Activated CD8-positive, alpha-beta T cell treated with anti-CD3 and anti-CD28 coated beads, Interleukin-2, amount 10 ng/mL, durations not matched to agents 7 days and 5 days (primary cell): ENCODE results near the gene B4GALT2. TPM values are rescaled to one million over a fixed set of nuclear protein-coding genes. Genes with fewer than 3 reads are reported as not detected.

Experiments used
- ATAC-seq: fragments of 150-1000 bp; cut with Tn5 transposase; one replicate; pipeline ENCODE4 v1.10.0; 2021; ENCODE audit warnings: moderate library complexity
- CTCF ChIA-PET: fragments of 350-600 bp; sonication (Branson Sonifier 250); formaldehyde crosslinking; loops from one replicate; lab custom pipeline; 2021; ENCODE audit warnings: antibody characterized with exemption; lab: Charles Lee
- POLR2A ChIA-PET: fragments of 350-600 bp; sonication (Branson Sonifier 250); formaldehyde crosslinking; loops from one replicate; lab custom pipeline; 2021; ENCODE audit warnings: antibody characterized with exemption; lab: Charles Lee
- DNase-seq: peaks from one replicate; pipeline ENCODE4 v3.0.0-alpha.2; 2020
- H3K27ac Mint-ChIP-seq: one replicate; pipeline ENCODE4 v1.8.0; 2021; ENCODE audit warnings: mild to moderate bottlenecking, mixed read lengths
- H3K27me3 Mint-ChIP-seq: one replicate; pipeline ENCODE4 v1.8.0; 2021; ENCODE audit warnings: low read depth, mixed read lengths
- H3K36me3 Mint-ChIP-seq: one replicate; pipeline ENCODE4 v1.8.0; 2021; ENCODE audit warnings: low read depth, mixed read lengths
- H3K4me1 Mint-ChIP-seq: one replicate; pipeline ENCODE4 v1.8.0; 2021; ENCODE audit warnings: low read depth, mixed read lengths
- H3K4me3 Mint-ChIP-seq: one replicate; pipeline ENCODE4 v1.8.0; 2021; ENCODE audit warnings: mild to moderate bottlenecking, mixed read lengths
- H3K9me3 Mint-ChIP-seq: one replicate; pipeline ENCODE4 v1.8.0; 2022; ENCODE audit warnings: mixed read lengths; ENCODE audit not compliant: insufficient read depth
- total RNA-seq, 2 experiments: library from RNA; stranded (reverse); gene quantifications; one replicate each; pipeline ENCODE4 v1.2.3, GENCODE V29; 2021

B4GALT2 gene
- total RNA-seq, 2 experiments from 2014 or later, result 20.1 to 20.2 TPM

- ATAC-seq (no peak), DNase-seq (no peak)
- ChIA-PET POLR2A (no interaction called here), CTCF (interaction anchor here (1.2 to 1.7 kb wide), 2 partner anchors 11 to 195 kb away, joined by 5 read pairs; partner anchors contain the start of gene IPO13)
- H3K27me3 Mint-ChIP-seq, result no peaks in the 10 kb centered on the region
- peaks cover 14% of the 10 kb centered on the region for H3K4me1 Mint-ChIP-seq
- H3K4me3 Mint-ChIP-seq, result no peak overlapping the region
- H3K9me3 Mint-ChIP-seq, result no peaks in the 10 kb centered on the region
- H3K36me3 Mint-ChIP-seq, result peaks cover 15% of the 10 kb centered on the region
- no peak overlapping the region for H3K27ac Mint-ChIP-seq
Measured at GRCh38 chr1:43958351-43959255, 20.4 kb upstream of the B4GALT2 start.

- DNase-seq (no peak), ATAC-seq (no peak)
- H3K27me3 Mint-ChIP-seq, result no peaks in the 10 kb centered on the region
- H3K9me3 Mint-ChIP-seq, result no peaks in the 10 kb centered on the region
- H3K36me3 Mint-ChIP-seq, result peaks cover 15% of the 10 kb centered on the region
- POLR2A ChIA-PET, result no interaction called here
- H3K4me3 Mint-ChIP-seq, result no peak overlapping the region
- H3K4me1 Mint-ChIP-seq, result peaks cover 14% of the 10 kb centered on the region
- CTCF ChIA-PET, result no interaction called here
- H3K27ac Mint-ChIP-seq, result no peak overlapping the region
Measured at GRCh38 chr1:43960798-43961197, 18.2 kb upstream of the B4GALT2 start.

- Mint-ChIP-seq H3K9me3 (no peaks in the 10 kb centered on the region), H3K27me3 (no peaks in the 10 kb centered on the region), H3K27ac (no peak overlapping the region), H3K36me3 (peaks cover 15% of the 10 kb centered on the region), H3K4me1 (peaks cover 14% of the 10 kb centered on the region), H3K4me3 (no peak overlapping the region)
- CTCF ChIA-PET, result interaction anchor here (1.9 kb wide), 1 partner anchor 27 kb away, joined by 8 read pairs; the partner anchor contains the start of gene ARTN
- no peak for DNase-seq
- ATAC-seq, result no peak
- POLR2A ChIA-PET, result no interaction called here
Measured at GRCh38 chr1:43961692-43962091, 17.3 kb upstream of the B4GALT2 start.

GRCh38 chr1:43962324-43962723 is 16.7 kb upstream of the B4GALT2 start:
- no peak overlapping the region for H3K4me3 Mint-ChIP-seq
- DNase-seq (no peak), ATAC-seq (no peak)
- H3K36me3 Mint-ChIP-seq, result peaks cover 13% of the 10 kb centered on the region
- peaks cover 14% of the 10 kb centered on the region for H3K4me1 Mint-ChIP-seq
- H3K27ac Mint-ChIP-seq, result peak overlapping the region; percentile 2
- no peaks in the 10 kb centered on the region for H3K9me3 Mint-ChIP-seq
- no peaks in the 10 kb centered on the region for H3K27me3 Mint-ChIP-seq
- POLR2A ChIA-PET, result no interaction called here
- CTCF ChIA-PET, result interaction anchor here (1.9 kb wide), 1 partner anchor 28 kb away, joined by 8 read pairs; the partner anchor contains the start of gene ARTN

- ChIA-PET POLR2A (no interaction called here), CTCF (interaction anchor here (1.9 kb wide), 1 partner anchor 28 kb away, joined by 8 read pairs; the partner anchor contains the start of gene ARTN)
- Mint-ChIP-seq H3K4me3 (no peak overlapping the region), H3K4me1 (peaks cover 14% of the 10 kb centered on the region), H3K36me3 (peaks cover 14% of the 10 kb centered on the region), H3K9me3 (no peaks in the 10 kb centered on the region), H3K27me3 (no peaks in the 10 kb centered on the region), H3K27ac (no peak overlapping the region)
- ATAC-seq (no peak), DNase-seq (no peak)
Measured at GRCh38 chr1:43963006-43963405, 16.0 kb upstream of the B4GALT2 start.

GRCh38 chr1:43963890-43964289 is 15.1 kb upstream of the B4GALT2 start:
- ATAC-seq (no peak), DNase-seq (no peak)
- H3K27me3 Mint-ChIP-seq, result no peaks in the 10 kb centered on the region
- H3K9me3 Mint-ChIP-seq, result no peaks in the 10 kb centered on the region
- no peak overlapping the region for H3K4me3 Mint-ChIP-seq
- peaks cover 14% of the 10 kb centered on the region for H3K4me1 Mint-ChIP-seq
- H3K36me3 Mint-ChIP-seq, result peaks cover 13% of the 10 kb centered on the region
- no peak overlapping the region for H3K27ac Mint-ChIP-seq
- ChIA-PET POLR2A (interaction anchor here (0.7 kb wide), 1 partner anchor 423 kb away, joined by 3 read pairs; no protein-coding TSS in a partner anchor), CTCF (interaction anchor here (1.9 kb wide), 1 partner anchor 29 kb away, joined by 8 read pairs; the partner anchor contains the start of gene ARTN)

GRCh38 chr1:43965316-43965715 is 13.7 kb upstream of the B4GALT2 start:
- peaks cover 25% of the 10 kb centered on the region for H3K4me1 Mint-ChIP-seq
- DNase-seq (no peak), ATAC-seq (no peak)
- ChIA-PET POLR2A (no interaction called here), CTCF (interaction anchor here (0.7 kb wide), 1 partner anchor 13 kb away, joined by 4 read pairs; no protein-coding TSS in a partner anchor)
- no peaks in the 10 kb centered on the region for H3K9me3 Mint-ChIP-seq
- H3K36me3 Mint-ChIP-seq, result peaks cover 10% of the 10 kb centered on the region
- H3K4me3 Mint-ChIP-seq, result no peak overlapping the region
- H3K27me3 Mint-ChIP-seq, result no peaks in the 10 kb centered on the region
- no peak overlapping the region for H3K27ac Mint-ChIP-seq

- peak; percentile 67 for DNase-seq
- no peak overlapping the region for H3K27ac Mint-ChIP-seq
- no peaks in the 10 kb centered on the region for H3K27me3 Mint-ChIP-seq
- H3K36me3 Mint-ChIP-seq, result peaks cover 19% of the 10 kb centered on the region
- ChIA-PET CTCF (interaction anchor here (1.0 to 1.8 kb wide), 2 partner anchors 34 to 80 kb away, joined by 4 read pairs; no protein-coding TSS in a partner anchor), POLR2A (no interaction called here)
- H3K4me3 Mint-ChIP-seq, result no peak overlapping the region
- no peaks in the 10 kb centered on the region for H3K9me3 Mint-ChIP-seq
- H3K4me1 Mint-ChIP-seq, result peaks cover 23% of the 10 kb centered on the region
- no peak for ATAC-seq
Measured at GRCh38 chr1:43968348-43968948, 10.6 kb upstream of the B4GALT2 start.

GRCh38 chr1:43969416-43969745 is 9.6 kb upstream of the B4GALT2 start:
- ChIA-PET CTCF (interaction anchor here (0.9 to 1.6 kb wide), 4 partner anchors 20 to 206 kb away, joined by 3 to 4 read pairs (median 4); no protein-coding TSS in a partner anchor), POLR2A (interaction anchor here (0.7 to 1.8 kb wide), 2 partner anchors 22 to 23 kb away, joined by 3 to 6 read pairs; partner anchors contain the start of gene IPO13)
- H3K9me3 Mint-ChIP-seq, result no peaks in the 10 kb centered on the region
- ATAC-seq (no peak), DNase-seq (no peak)
- peak overlapping the region; percentile 86 for H3K27ac Mint-ChIP-seq
- H3K4me1 Mint-ChIP-seq, result peaks cover 32% of the 10 kb centered on the region
- no peaks in the 10 kb centered on the region for H3K27me3 Mint-ChIP-seq
- peak overlapping the region; percentile 97 for H3K4me3 Mint-ChIP-seq
- peaks cover 23% of the 10 kb centered on the region for H3K36me3 Mint-ChIP-seq

GRCh38 chr1:43969746-43970466 is 9.1 kb upstream of the B4GALT2 start, which contains the start of gene DPH2:
DPH2 (plus strand) TSS chr1:43970010; CDS start chr1:43970176, 166 bp downstream.
- POLR2A ChIA-PET, result interaction anchor here (0.7 to 1.8 kb wide), 2 partner anchors 22 to 23 kb away, joined by 3 to 6 read pairs; partner anchors contain the start of gene IPO13
- peak; percentile 90 for ATAC-seq
- H3K9me3 Mint-ChIP-seq, result no peaks in the 10 kb centered on the region

GRCh38 chr1:43970502-43970901 is 8.5 kb upstream of the B4GALT2 start:
- H3K27me3 Mint-ChIP-seq, result no peaks in the 10 kb centered on the region
- H3K4me1 Mint-ChIP-seq, result peaks cover 34% of the 10 kb centered on the region
- H3K9me3 Mint-ChIP-seq, result no peaks in the 10 kb centered on the region
- peaks cover 23% of the 10 kb centered on the region for H3K36me3 Mint-ChIP-seq
- H3K27ac Mint-ChIP-seq, result peak overlapping the region; percentile 86
- ATAC-seq, result no peak
- ChIA-PET POLR2A (interaction anchor here (1.8 kb wide), 1 partner anchor 24 kb away, joined by 6 read pairs; the partner anchor contains the start of gene IPO13), CTCF (interaction anchor here (0.8 to 1.6 kb wide), 4 partner anchors 21 to 35 kb away, joined by 3 to 4 read pairs (median 4); partner anchors contain the start of gene IPO13)
- no peak for DNase-seq
- peak overlapping the region; percentile 97 for H3K4me3 Mint-ChIP-seq

More at GRCh38 chr1:43969746-43970466, 9.1 kb upstream of the B4GALT2 start, which contains the start of gene DPH2:
- no peaks in the 10 kb centered on the region for H3K27me3 Mint-ChIP-seq
- CTCF ChIA-PET, result interaction anchor here (0.8 to 1.6 kb wide), 6 partner anchors 21 to 207 kb away, joined by 3 to 4 read pairs (median 4); partner anchors contain the start of gene IPO13
- DNase-seq, result peak; percentile 99
- peak within 1 kb of the TSS; percentile 86 for H3K27ac Mint-ChIP-seq
- peaks cover 23% of the 10 kb centered on the region for H3K36me3 Mint-ChIP-seq
- H3K4me1 Mint-ChIP-seq, result peaks cover 34% of the 10 kb centered on the region
- peak within 1 kb of the TSS; percentile 97 for H3K4me3 Mint-ChIP-seq
